Measurements from ENCODE around the gene SEPTIN14. TPM values are rescaled to one million over a fixed set of nuclear protein-coding genes. Genes with fewer than 3 reads are reported as not detected.
"Not testable (repeated sequence)": the region's sequence is repeated elsewhere in the genome, so short reads cannot be mapped to it uniquely, and the experiment has no call there.

Gene SEPTIN14
- total RNA-seq, 4 donors from 2014 or later, result not detected

DNA sequence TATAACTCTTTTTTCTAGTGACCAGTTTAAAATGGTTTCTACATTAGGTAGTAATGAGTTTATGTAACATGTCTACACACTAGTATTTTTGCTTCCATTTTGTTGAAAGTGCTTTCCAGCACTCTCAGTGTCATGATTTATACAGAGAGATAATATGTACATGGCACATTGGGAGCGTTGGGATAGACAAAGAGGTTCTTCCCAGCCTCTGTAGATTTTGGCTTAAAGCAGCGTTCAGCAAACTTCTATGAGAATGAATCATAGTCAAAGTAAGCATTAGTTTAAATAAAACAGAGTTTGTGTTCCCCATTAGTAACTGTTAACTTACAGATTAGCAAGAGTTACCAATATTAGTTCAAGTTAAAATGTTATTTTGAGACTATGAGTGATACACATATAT, 43.9 kb downstream of the SEPTIN14 start:
- Histone ChIP-seq H3K4me3 (no peak overlapping the region), H3K36me3 (no peaks in the 10 kb centered on the region), H3K27me3 (no peaks in the 10 kb centered on the region), H3K4me1 (no peaks in the 10 kb centered on the region), H3K27ac (no peak overlapping the region), H3K9me3 (peaks cover 0 to 48% (median 0%) of the 10 kb centered on the region in 4 donors)
- 71 to 78% methylated on average over 2 of the region's 2 CpGs for WGBS, 2 donors
- TF ChIP-seq EP300 (IDR thresholded peaks at IDR 0.05) (no peak), POLR2A (IDR thresholded peaks at IDR 0.05) (no peak)
- TF ChIP-seq, protein P1, sequence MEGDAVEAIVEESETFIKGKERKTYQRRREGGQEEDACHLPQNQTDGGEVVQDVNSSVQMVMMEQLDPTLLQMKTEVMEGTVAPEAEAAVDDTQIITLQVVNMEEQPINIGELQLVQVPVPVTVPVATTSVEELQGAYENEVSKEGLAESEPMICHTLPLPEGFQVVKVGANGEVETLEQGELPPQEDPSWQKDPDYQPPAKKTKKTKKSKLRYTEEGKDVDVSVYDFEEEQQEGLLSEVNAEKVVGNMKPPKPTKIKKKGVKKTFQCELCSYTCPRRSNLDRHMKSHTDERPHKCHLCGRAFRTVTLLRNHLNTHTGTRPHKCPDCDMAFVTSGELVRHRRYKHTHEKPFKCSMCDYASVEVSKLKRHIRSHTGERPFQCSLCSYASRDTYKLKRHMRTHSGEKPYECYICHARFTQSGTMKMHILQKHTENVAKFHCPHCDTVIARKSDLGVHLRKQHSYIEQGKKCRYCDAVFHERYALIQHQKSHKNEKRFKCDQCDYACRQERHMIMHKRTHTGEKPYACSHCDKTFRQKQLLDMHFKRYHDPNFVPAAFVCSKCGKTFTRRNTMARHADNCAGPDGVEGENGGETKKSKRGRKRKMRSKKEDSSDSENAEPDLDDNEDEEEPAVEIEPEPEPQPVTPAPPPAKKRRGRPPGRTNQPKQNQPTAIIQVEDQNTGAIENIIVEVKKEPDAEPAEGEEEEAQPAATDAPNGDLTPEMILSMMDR (IDR thresholded peaks at IDR 0.05), result no peak
- DNase-seq (ENCODE audit: low spot score in 2 of 2), result no peak

DNA sequence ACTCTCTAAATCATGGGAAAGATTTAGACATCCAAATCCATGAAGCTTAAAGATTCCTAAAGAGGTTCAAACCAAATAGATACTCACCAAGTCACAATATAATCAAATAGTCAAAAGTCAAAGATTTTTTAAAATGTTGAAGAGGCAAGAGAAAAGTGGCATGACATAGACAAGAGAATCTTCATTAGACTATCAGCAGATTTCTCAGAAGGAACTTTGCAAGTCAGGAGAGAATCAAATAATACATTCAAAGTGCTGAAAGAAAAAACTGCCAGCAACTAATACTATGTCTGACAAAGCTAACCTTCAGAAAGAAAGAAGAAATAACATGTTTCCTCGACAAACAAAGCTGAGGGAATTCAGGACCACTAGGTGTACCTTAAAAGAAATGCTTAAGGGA, 65.3 kb downstream of the SEPTIN14 start:
- not testable (repeated sequence) for DNase-seq (ENCODE audit: low spot score in 2 of 2); H3K27ac ChIP-seq; H3K36me3 ChIP-seq; H3K27me3 ChIP-seq; H3K4me1 ChIP-seq; H3K4me3 ChIP-seq
- 61 to 75% methylated on average over 1 of the region's 1 CpG for WGBS, 2 donors
- H3K9me3 ChIP-seq, result peaks cover 0 to 59% (median 7%) of the 10 kb centered on the region in 4 donors

DNA sequence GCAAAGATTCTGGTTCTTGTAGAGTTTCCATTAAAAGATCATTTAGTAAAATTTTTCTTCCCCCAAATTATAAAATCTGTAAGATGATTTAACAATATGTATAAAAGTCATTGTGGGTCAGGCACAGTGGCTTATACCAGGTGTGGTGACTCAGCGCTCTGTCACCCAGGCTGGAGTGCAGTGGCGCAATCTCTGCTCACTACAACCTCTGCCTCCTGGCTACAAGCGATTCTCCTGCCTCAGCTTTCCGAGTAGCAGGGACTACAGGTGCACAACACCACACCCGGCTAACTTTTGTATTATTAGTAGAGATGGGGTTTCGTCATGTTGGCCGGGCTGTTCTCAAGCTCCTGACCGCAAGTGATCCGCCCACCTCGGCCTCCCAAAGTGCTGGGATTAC, 68.0 kb downstream of the SEPTIN14 start:
- no peaks in the 10 kb centered on the region for H3K4me1 ChIP-seq
- TF ChIP-seq POLR2A (IDR thresholded peaks at IDR 0.05), result no peak
- TF ChIP-seq, protein P1 (IDR thresholded peaks at IDR 0.05), result no peak
- TF ChIP-seq EP300 (IDR thresholded peaks at IDR 0.05), result no peak
- 88 to 93% methylated on average over 10 of the region's 10 CpGs for WGBS, 2 donors

DNA sequence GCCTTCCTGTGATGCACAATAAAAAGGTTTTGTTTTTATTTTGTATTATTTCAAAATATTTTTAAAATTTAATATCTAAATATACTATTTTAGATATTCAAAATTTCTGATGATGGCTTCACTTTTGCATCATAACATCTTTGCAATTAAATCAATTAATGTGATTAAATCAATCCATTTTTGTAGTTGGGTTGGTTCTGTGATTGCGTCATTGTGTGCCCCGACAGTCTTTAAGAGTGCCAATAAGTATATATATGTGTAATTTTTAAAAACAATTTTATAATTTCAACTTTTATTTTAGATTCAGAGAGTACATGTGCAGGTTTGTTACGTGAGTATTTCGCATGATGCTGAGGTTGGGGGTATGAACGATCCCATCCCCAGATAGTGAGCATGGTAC, 70.5 kb downstream of the SEPTIN14 start:
- peaks cover 0 to 26% (median 1%) of the 10 kb centered on the region in 4 donors for H3K9me3 ChIP-seq
- DNase-seq (ENCODE audit: low spot score in 2 of 2), result no peak
- no peaks in the 10 kb centered on the region for H3K27me3 ChIP-seq
- TF ChIP-seq, protein P1 (IDR thresholded peaks at IDR 0.05), result no peak
- no peak for TF ChIP-seq EP300 (IDR thresholded peaks at IDR 0.05)
- no peak for TF ChIP-seq POLR2A (IDR thresholded peaks at IDR 0.05)
- H3K4me3 ChIP-seq, result no peak overlapping the region
- no peaks in the 10 kb centered on the region for H3K36me3 ChIP-seq
- H3K27ac ChIP-seq, result no peak overlapping the region
- no peaks in the 10 kb centered on the region for H3K4me1 ChIP-seq
- 96% methylated on average over 5 of the region's 5 CpGs for WGBS, 2 donors

More for the DNA sequence above, 68.0 kb downstream of the SEPTIN14 start:
- Histone ChIP-seq H3K27ac (no peak overlapping the region), H3K36me3 (no peaks in the 10 kb centered on the region), H3K4me3 (no peak overlapping the region), H3K27me3 (no peaks in the 10 kb centered on the region), H3K9me3 (peaks cover 0 to 50% (median 7%) of the 10 kb centered on the region in 4 donors)
- DNase-seq (ENCODE audit: low spot score in 2 of 2), result no peak

DNA sequence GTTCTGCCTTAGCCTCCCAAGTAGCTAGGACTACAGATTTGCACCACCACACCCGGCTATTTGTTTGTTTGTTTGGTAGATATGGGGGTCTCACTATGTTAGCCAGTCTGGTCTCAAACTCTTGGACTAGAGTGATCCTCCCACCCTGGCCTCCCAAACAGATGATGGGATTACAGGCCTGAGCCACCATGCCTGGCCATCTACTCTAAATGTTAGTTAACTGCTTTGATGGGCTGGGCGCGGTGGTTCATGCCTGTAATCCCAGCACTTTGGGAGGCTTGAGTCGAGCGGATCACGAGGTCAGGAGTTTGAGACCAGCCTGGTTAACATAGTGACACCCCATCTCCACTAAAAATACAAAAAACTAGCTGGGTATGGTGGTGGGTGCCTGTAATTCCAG, 74.8 kb downstream of the SEPTIN14 start:
- TF ChIP-seq, protein P1 (IDR thresholded peaks at IDR 0.05), result no peak
- TF ChIP-seq EP300 (IDR thresholded peaks at IDR 0.05) (no peak), POLR2A (IDR thresholded peaks at IDR 0.05) (no peak)
- no peak overlapping the region for H3K27ac ChIP-seq
- H3K36me3 ChIP-seq, result no peaks in the 10 kb centered on the region
- WGBS, 2 donors, result 89 to 92% methylated on average over 6 of the region's 6 CpGs
- no peaks in the 10 kb centered on the region for H3K4me1 ChIP-seq
- no peaks in the 10 kb centered on the region for H3K27me3 ChIP-seq
- DNase-seq (ENCODE audit: low spot score in 2 of 2), result no peak
- peaks cover 0 to 3% (median 0%) of the 10 kb centered on the region in 4 donors for H3K9me3 ChIP-seq
- H3K4me3 ChIP-seq, result no peak overlapping the region

DNA sequence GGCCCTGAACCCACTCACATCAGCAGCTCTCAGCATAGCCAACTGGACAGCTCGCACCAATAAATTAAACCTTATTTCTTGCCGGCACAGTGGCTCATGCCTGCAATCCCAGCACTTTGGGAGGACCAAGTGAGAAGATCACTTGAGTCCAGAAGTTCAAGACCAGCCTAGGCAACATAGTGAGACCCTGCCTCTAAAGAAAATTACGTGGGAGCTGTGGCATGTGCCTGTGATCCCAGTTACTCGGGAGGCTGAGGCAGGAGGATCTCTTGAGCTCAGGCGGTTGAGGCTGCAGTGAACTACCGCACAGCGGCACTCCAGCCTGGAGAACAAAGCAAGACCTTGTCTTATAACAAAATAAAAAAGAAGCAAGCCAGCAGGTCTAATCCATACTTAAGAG, 75.7 kb downstream of the SEPTIN14 start:
- Histone ChIP-seq H3K27ac (no peak overlapping the region), H3K9me3 (no peaks in the 10 kb centered on the region), H3K4me1 (no peaks in the 10 kb centered on the region), H3K4me3 (no peak overlapping the region), H3K27me3 (no peaks in the 10 kb centered on the region), H3K36me3 (no peaks in the 10 kb centered on the region)
- 86 to 89% methylated on average over 7 of the region's 7 CpGs for WGBS, 2 donors
- TF ChIP-seq, protein P1 (IDR thresholded peaks at IDR 0.05), result no peak
- TF ChIP-seq EP300 (IDR thresholded peaks at IDR 0.05) (no peak), POLR2A (IDR thresholded peaks at IDR 0.05) (no peak)
- DNase-seq (ENCODE audit: low spot score in 2 of 2), result no peak

DNA sequence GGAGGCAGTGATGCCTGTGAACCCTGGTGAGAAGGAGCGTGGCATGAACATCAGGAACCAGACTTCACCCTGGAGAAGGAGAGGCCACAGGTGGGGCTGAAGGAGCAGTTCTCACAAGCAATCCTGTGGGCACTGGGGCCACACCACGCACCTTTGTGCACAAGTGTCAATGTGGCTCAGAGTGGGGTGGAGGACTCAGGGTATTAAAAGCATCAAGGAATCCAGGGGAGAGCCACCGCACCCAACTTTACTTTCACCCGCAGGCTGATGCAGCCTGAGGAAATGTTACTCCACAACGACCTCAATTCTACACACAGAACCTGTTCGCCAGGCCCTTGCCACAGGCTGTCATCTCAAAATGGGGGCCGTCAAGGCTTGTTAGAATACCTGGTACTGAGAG, 77.1 kb downstream of the SEPTIN14 start:
- DNase-seq (ENCODE audit: low spot score in 2 of 2); H3K9me3 ChIP-seq; H3K4me3 ChIP-seq; H3K4me1 ChIP-seq; H3K36me3 ChIP-seq; H3K27me3 ChIP-seq; H3K27ac ChIP-seq: not testable (repeated sequence)
- WGBS, 2 donors, result 91 to 92% methylated on average over 7 of the region's 7 CpGs

Data from tibial nerve (tissue), 4 donors.